GM12875 (cell line): Measurements from ENCODE around the gene PYDC2.
"Not testable (repeated sequence)": the region's sequence is repeated elsewhere in the genome, so short reads cannot be mapped to it uniquely, and the experiment has no call there.

Experiments used
- H3K4me3 ChIP-seq: one replicate; pipeline ENCODE4 v1.5.1; 2011; ENCODE audit warnings: low read depth, low read length, control low read depth
- TF ChIP-seq, protein P1 (sequence below): IDR thresholded peaks from 2 replicates; pipeline ENCODE4 v1.5.1; 2011; ENCODE audit warnings: low read depth, mild to moderate bottlenecking, control low read depth, inconsistent platforms, low read length, moderate library complexity, borderline replicate concordance; ENCODE audit not compliant: insufficient read depth

PYDC2 gene

DNA sequence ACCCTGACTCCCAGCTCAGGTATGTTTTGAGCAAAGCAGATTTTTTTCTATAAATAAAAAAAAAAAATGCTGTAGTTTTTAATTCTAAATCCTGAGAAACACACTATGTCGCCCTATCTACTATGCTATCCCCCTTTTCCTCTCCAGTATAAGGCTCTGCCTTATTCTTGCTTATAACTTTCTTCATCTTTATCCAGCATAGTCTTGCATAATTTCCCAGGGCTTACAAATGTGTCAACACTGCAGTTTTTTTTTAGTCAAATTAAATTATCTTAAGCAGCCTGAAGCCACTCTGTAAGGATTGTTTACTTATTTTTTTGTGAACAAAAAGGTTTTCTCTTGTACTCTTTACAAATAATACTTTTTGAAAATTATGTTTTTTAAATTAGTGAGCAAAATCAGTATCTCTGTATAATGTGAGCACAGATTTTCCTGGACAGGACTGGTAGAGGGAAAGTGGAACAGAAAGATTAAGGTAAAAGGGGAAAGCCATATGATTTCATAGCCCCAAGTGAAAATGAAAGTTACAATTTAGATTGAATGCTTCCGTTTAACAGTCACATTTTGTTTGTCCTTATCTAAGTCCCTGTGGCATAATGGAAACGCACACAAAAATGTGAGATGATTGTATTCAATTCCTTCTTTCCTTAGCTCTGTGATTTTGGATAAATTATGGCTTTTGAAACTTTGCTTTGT is 5.6 kb upstream of the PYDC2 start:
- TF ChIP-seq, protein P1, sequence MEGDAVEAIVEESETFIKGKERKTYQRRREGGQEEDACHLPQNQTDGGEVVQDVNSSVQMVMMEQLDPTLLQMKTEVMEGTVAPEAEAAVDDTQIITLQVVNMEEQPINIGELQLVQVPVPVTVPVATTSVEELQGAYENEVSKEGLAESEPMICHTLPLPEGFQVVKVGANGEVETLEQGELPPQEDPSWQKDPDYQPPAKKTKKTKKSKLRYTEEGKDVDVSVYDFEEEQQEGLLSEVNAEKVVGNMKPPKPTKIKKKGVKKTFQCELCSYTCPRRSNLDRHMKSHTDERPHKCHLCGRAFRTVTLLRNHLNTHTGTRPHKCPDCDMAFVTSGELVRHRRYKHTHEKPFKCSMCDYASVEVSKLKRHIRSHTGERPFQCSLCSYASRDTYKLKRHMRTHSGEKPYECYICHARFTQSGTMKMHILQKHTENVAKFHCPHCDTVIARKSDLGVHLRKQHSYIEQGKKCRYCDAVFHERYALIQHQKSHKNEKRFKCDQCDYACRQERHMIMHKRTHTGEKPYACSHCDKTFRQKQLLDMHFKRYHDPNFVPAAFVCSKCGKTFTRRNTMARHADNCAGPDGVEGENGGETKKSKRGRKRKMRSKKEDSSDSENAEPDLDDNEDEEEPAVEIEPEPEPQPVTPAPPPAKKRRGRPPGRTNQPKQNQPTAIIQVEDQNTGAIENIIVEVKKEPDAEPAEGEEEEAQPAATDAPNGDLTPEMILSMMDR, result no peak

GRCh38 chr3:191460360-191460759 is 603 bp upstream of the PYDC2 start:
- TF ChIP-seq, protein P1, result no peak
- H3K4me3 ChIP-seq, result no peak overlapping the region

More for the DNA sequence above, 5.6 kb upstream of the PYDC2 start:
- no peak overlapping the region for H3K4me3 ChIP-seq

DNA sequence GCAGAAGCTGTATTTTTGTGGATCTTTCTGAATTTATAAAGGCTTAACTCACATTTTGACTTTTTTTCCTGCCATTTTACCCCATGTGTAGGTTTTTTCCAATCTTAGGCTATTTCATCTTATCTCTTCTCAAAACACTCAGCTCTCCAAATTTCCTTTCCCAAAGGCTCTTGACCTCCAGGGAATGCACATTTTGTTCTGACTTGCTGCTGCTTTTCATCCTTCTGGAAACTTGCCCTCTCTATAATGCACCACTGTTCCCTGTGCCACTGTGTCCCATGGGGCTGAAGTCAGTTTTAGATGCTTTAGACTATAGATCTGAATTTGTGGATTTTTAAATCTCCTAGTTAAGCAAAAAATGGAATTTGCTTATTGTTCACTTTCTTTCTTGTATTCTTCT is 9.1 kb downstream of the PYDC2 start:
- TF ChIP-seq, protein P1, result no peak
- no peak overlapping the region for H3K4me3 ChIP-seq

DNA sequence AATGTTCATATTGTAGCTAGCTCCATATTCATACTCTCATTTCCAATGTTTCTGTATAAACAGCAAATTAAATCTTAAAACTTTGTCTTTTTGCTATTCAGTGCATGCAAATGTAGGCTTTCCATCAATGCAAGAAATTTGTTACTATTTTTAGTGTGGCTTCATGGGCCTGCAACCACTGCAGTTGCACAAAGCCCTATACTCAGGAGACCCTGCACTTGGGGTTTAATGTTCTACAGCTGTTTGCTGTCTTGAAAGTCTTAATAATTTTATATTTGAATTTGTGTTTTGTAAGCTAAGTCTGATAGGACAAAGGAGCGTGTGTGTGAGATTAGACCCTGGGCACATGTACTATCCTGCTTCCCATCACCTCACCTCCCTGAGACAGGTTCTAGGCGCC is 9.6 kb downstream of the PYDC2 start:
- no peak overlapping the region for H3K4me3 ChIP-seq
- TF ChIP-seq, protein P1, result no peak

DNA sequence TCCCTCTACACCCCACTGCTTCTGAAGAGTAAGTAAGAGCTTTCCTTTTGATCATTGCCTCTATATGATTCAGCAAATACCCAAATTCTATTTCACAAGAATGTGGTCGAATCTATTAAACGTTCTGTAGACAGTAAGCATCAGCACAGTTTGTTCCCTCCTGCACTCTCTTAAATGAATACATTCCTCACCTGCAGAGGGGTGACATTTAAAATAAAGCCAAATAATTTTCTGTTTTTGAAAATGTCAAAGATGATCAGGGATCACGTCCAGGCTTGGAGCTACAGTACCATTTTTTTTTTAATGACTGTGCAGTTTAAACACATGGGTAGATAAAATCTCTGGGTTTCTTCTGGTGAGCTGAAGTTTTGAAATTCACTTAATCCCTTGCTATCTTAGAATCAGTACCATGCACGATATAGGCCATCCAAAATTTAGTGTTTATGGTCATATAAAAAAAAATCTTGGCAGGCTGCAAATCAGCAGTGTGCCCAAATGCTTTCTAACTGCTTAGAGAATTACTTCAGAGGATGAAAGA is 12.8 kb downstream of the PYDC2 start:
- TF ChIP-seq, protein P1, result no peak
- no peak overlapping the region for H3K4me3 ChIP-seq

DNA sequence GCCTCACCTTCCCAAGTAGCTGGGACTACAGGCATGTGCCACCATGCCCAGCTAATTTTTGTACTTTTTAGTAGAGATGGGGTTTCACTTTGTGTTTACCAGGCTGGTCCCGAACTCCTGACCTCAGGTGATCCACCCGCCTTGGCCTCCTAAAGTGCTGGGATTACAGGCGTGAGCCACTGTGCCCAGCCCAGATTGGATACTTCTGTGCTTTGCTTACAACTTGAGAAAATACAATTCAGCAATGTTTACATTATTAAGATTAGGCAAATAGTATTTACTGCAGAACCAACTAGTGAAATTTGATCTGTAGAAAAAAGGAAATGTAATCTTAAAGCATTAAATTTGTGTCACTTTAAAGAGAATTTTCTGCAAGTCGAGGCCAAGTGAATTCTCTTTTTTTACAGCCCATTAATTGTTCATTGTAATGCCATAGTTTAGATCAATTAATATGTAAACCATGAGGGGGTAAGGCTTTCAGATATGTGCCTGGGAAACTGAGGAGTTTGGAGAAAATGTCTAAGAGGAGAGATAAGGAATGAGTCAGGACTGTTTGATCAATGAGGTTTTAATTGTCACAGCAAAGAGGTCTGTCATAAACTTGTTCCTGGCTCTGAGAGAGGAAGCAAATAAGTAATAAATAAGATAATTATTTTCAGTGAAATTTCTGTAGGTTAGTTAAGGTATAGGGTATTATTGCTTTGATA is 15.3 kb downstream of the PYDC2 start:
- TF ChIP-seq, protein P1, result no peak
- no peak overlapping the region for H3K4me3 ChIP-seq

DNA sequence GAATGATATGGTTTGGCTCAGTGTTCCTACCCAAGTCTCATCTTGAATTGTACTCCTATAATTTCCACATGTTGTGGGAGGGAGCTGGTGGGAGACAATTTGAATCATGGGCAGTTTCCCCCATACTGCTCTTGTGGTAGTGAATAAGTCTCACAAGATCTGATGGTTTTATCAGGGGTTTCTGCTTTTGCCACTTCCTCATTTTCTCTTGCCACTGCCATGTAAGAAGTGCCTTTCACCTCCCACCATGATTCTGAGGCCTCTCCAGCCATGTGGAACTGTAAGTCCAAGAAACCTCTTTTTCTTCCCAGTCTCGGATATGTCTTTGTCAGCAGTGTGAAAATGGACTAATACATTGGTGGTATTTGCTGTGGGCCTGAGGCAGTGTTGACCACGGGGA is 23.0 kb downstream of the PYDC2 start:
- H3K4me3 ChIP-seq, result not testable (repeated sequence)
